Measurements from ENCODE around the gene KIF7. TPM values are rescaled to one million over a fixed set of nuclear protein-coding genes. Genes with fewer than 3 reads are reported as not detected.
A peak's percentile ranks its signal among the peaks of the same experiment; 100 is the strongest.

KIF7 gene
- total RNA-seq, 1 experiment from 2014 or later, result 8.2 TPM

DNA sequence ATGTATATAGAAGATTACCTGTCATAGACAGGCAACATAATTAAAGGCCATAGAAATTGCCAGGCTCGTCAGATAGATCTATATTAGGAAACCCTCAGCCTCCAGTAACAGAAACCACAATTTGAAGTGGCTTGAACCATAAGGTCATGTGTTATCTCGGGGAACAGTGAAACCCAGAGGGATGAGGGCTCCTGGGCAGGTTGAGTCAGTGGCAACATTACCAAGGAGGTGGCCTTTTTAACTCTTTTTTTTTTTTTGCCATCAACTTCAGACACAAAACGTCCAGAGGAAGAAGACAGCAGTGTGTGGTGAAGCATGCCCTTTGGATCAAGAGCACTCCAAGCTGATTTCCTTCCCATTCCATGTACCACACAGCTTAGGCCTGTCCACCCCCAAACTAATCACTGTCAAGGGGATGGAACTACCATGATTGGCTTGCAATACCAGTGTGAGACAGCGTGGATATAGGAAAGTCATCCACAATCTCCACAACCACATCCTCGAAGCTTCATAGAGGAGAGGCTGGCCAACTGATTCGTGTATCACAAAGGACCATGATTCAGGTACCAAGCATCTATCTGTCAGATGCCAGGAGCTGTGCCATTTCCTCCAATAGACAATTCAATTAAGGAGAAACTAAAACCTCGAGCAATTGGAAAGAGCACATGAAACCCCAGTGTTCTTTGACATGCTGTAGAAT, 999 bp upstream of the KIF7 start:
- Histone ChIP-seq H3K27me3 (replicated peaks; ENCODE audit: control insufficient read depth, insufficient read depth, low read length) (no peaks in the 10 kb centered on the region), H3K4me1 (peaks cover 4% of the 10 kb centered on the region), H3K9me3 (no peaks in the 10 kb centered on the region), H3K4me3 (ENCODE audit: low read depth, low read length) (no peak overlapping the region), H3K36me3 (ENCODE audit: control insufficient read depth, insufficient read depth, low read length) (no peaks in the 10 kb centered on the region)
- TF ChIP-seq, protein P1, sequence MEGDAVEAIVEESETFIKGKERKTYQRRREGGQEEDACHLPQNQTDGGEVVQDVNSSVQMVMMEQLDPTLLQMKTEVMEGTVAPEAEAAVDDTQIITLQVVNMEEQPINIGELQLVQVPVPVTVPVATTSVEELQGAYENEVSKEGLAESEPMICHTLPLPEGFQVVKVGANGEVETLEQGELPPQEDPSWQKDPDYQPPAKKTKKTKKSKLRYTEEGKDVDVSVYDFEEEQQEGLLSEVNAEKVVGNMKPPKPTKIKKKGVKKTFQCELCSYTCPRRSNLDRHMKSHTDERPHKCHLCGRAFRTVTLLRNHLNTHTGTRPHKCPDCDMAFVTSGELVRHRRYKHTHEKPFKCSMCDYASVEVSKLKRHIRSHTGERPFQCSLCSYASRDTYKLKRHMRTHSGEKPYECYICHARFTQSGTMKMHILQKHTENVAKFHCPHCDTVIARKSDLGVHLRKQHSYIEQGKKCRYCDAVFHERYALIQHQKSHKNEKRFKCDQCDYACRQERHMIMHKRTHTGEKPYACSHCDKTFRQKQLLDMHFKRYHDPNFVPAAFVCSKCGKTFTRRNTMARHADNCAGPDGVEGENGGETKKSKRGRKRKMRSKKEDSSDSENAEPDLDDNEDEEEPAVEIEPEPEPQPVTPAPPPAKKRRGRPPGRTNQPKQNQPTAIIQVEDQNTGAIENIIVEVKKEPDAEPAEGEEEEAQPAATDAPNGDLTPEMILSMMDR (IDR thresholded peaks at IDR 0.05; ENCODE audit: insufficient read depth in 1 of 2, low read depth in 1 of 2, low read length in 1 of 2, severe bottlenecking in 1 of 2, unreplicated experiment in 1 of 2), result no peak
- H3K27ac Mint-ChIP-seq (ENCODE audit: unreplicated experiment), result no peak overlapping the region
- CTCF ChIA-PET, result interaction anchor here (0.6 kb wide), 1 partner anchor 775 kb away, joined by 4 read pairs; no protein-coding TSS in a partner anchor
- H3K9me3 Mint-ChIP-seq (ENCODE audit: unreplicated experiment), result no peaks in the 10 kb centered on the region
- no peak for DNase-seq
- no peaks in the 10 kb centered on the region for H3K36me3 Mint-ChIP-seq (ENCODE audit: insufficient read depth, unreplicated experiment)
- POLR2A ChIA-PET, result no interaction called here
- intact Hi-C loops (cut with micrococcal nuclease; ENCODE audit: unreplicated experiment), result loop anchor here (5.0 kb wide), 1 partner anchor 36 kb away; the partner anchor contains the start of genes PEX11A and WDR93
- H3K27me3 Mint-ChIP-seq (ENCODE audit: insufficient read depth, unreplicated experiment), result peaks cover 9% of the 10 kb centered on the region
- H3K4me1 Mint-ChIP-seq (ENCODE audit: low read depth, unreplicated experiment), result peaks cover 7% of the 10 kb centered on the region
- peak overlapping the region; percentile 90 for H3K4me3 Mint-ChIP-seq (ENCODE audit: unreplicated experiment)
- BruUV-seq (replicated peaks), result no TSS peak

DNA sequence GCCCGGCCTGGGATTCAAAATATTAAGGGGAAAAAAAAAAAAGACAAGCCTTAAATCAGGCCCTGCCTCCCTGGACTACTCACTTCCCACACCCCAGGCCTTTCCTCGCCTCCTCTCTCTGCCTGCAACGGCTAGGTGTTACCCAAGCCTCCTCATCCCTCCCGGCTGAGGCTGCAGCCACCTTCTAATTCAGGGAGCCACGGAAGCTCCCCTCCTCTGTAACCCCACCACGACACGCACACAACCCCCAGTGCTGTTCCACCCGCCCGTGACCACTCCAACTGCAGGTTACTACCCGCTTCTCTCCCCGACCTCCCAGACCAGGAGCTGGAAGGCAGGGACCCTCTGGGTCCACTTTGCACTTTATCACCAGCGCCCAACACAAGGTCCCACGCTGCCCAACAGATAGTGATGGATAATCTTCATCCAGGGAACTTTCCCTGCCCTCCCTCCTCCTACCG, 936 bp downstream of the KIF7 start:
- H3K27me3 Mint-ChIP-seq (ENCODE audit: insufficient read depth, unreplicated experiment), result peaks cover 3% of the 10 kb centered on the region
- intact Hi-C loops (cut with micrococcal nuclease; ENCODE audit: unreplicated experiment), result no loop called here
- CTCF ChIA-PET, result no interaction called here
- H3K9me3 Mint-ChIP-seq (ENCODE audit: unreplicated experiment), result no peaks in the 10 kb centered on the region
- POLR2A ChIA-PET, result interaction anchor here (0.6 kb wide), 1 partner anchor 79 kb away, joined by 3 read pairs; the partner anchor contains the start of gene TICRR
- Histone ChIP-seq H3K4me3 (ENCODE audit: low read depth, low read length) (peak overlapping the region; percentile 79), H3K27me3 (replicated peaks; ENCODE audit: control insufficient read depth, insufficient read depth, low read length) (no peaks in the 10 kb centered on the region), H3K36me3 (ENCODE audit: control insufficient read depth, insufficient read depth, low read length) (no peaks in the 10 kb centered on the region), H3K9me3 (no peaks in the 10 kb centered on the region), H3K4me1 (peaks cover 4% of the 10 kb centered on the region)
- H3K36me3 Mint-ChIP-seq (ENCODE audit: insufficient read depth, unreplicated experiment), result no peaks in the 10 kb centered on the region
- no peak for DNase-seq
- H3K4me1 Mint-ChIP-seq (ENCODE audit: low read depth, unreplicated experiment), result peaks cover 7% of the 10 kb centered on the region
- BruUV-seq (replicated peaks), result no TSS peak
- TF ChIP-seq, protein P1 (IDR thresholded peaks at IDR 0.05; ENCODE audit: insufficient read depth in 1 of 2, low read depth in 1 of 2, low read length in 1 of 2, severe bottlenecking in 1 of 2, unreplicated experiment in 1 of 2), result no peak
- peak overlapping the region; percentile 45 for H3K27ac Mint-ChIP-seq (ENCODE audit: unreplicated experiment)
- peak overlapping the region; percentile 90 for H3K4me3 Mint-ChIP-seq (ENCODE audit: unreplicated experiment)

DNA sequence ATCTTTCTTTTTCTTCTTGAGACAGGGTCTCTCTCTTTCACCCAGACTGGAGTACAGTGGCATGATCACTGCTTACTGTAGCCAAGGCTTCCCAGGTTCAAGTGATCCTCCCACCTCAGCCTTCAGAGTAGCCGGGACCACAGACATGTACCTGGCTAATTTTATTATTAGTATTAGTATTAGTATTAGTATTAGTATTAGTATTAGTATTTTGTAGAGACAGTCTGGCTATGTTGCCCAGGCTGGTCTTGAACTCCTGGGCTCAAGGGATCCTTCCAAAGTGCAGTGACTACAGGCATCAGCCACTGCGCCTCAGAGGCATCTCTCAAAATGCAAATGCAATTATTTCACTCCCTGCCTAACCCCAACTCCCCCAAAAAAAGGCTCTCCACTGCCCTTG, 1.7 kb downstream of the KIF7 start:
- H3K4me3 ChIP-seq (ENCODE audit: low read depth, low read length), result no peak overlapping the region
- no peaks in the 10 kb centered on the region for H3K9me3 ChIP-seq
- DNase-seq, result no peak
- intact Hi-C loops (cut with micrococcal nuclease; ENCODE audit: unreplicated experiment), result no loop called here
- Mint-ChIP-seq H3K4me3 (ENCODE audit: unreplicated experiment) (no peak overlapping the region), H3K27me3 (ENCODE audit: insufficient read depth, unreplicated experiment) (no peaks in the 10 kb centered on the region), H3K4me1 (ENCODE audit: low read depth, unreplicated experiment) (peaks cover 7% of the 10 kb centered on the region), H3K36me3 (ENCODE audit: insufficient read depth, unreplicated experiment) (no peaks in the 10 kb centered on the region), H3K9me3 (ENCODE audit: unreplicated experiment) (no peaks in the 10 kb centered on the region), H3K27ac (ENCODE audit: unreplicated experiment) (peak overlapping the region; percentile 49)
- ChIA-PET CTCF (no interaction called here), POLR2A (no interaction called here)
- TF ChIP-seq, protein P1 (IDR thresholded peaks at IDR 0.05; ENCODE audit: insufficient read depth in 1 of 2, low read depth in 1 of 2, low read length in 1 of 2, severe bottlenecking in 1 of 2, unreplicated experiment in 1 of 2), result no peak
- no peaks in the 10 kb centered on the region for H3K36me3 ChIP-seq (ENCODE audit: control insufficient read depth, insufficient read depth, low read length)
- H3K4me1 ChIP-seq, result peaks cover 4% of the 10 kb centered on the region
- H3K27me3 ChIP-seq (replicated peaks; ENCODE audit: control insufficient read depth, insufficient read depth, low read length), result no peaks in the 10 kb centered on the region
- BruUV-seq (replicated peaks), result no TSS peak

Data from Caco-2 (cell line).